ENCODE measurements around the gene PITX3. TPM values are rescaled to one million over a fixed set of nuclear protein-coding genes. Genes with fewer than 3 reads are reported as not detected.

PITX3 gene
- total and polyA plus RNA-seq, 9 of the 15 experiments (the other 6 are each of a cell fraction or from before 2014, with no cell fraction given), result 0.30 to 0.98 (median 0.95) TPM; not detected in 6

GRCh38 chr10:102247734-102248133 lies 6.4 kb upstream of the PITX3 start:
- Histone ChIP-seq H3K36me3 (ENCODE audit: control insufficient read depth, insufficient read depth, low read length) (peaks cover 15% of the 10 kb centered on the region; the same call in 2 of the 3 replicates), H2AFZ (ENCODE audit: low read depth, low read length) (no peak overlapping the region), H3K4me3 (no peak overlapping the region), H3K9ac (ENCODE audit: insufficient read depth in 1 of 2, low read depth in 2 of 2, low read length in 2 of 2) (no peak overlapping the region; a peak in 1 of 4 replicates), H3K79me2 (ENCODE audit: control insufficient read depth, insufficient read depth, low read length) (peaks cover 68% of the 10 kb centered on the region), H3K27ac (ENCODE audit: extremely low read depth, low read depth, low read length) (no peak overlapping the region), H3K4me1 (replicated peaks in 1 of 2; ENCODE audit: control insufficient read depth in 2 of 2, insufficient read depth in 2 of 2, low read length in 2 of 2) (peaks cover 0 to 23% of the 10 kb centered on the region in 2 experiments; a peak in 4 of 5 replicates), H3K9me3 (replicated peaks; ENCODE audit: control insufficient read depth, insufficient read depth, low read depth, low read length) (no peaks in the 10 kb centered on the region), H3K9me1 (ENCODE audit: control insufficient read depth, insufficient read depth, low read length) (no peaks in the 10 kb centered on the region), H3K27me3 (ENCODE audit: control insufficient read depth in 2 of 2, insufficient read depth in 2 of 2, low read length in 2 of 2) (no peaks in the 10 kb centered on the region), H4K20me1 (replicated peaks; ENCODE audit: control insufficient read depth, insufficient read depth, low read length) (peaks cover 14% of the 10 kb centered on the region; the same call in 1 of the 2 replicates), H3K4me2 (ENCODE audit: insufficient read depth, low read length) (peak overlapping the region; percentile 97)
- no peak for DNase-seq (ENCODE audit: extremely low read depth in 1 of 4, low spot score in 3 of 4)
- no peak for FAIRE-seq
- in situ Hi-C loops (cut with MboI) (loop anchor here (25.0 kb wide), 1 partner anchor 340 kb away; no protein-coding TSS in a partner anchor), intact Hi-C loops (cut with micrococcal nuclease) (no loop called here)
- no peak for ATAC-seq
- TF ChIP-seq MCM5 (IDR thresholded peaks at IDR 0.05; ENCODE audit: low read depth) (no peak), HCFC1 (IDR thresholded peaks at IDR 0.05; ENCODE audit: low read depth, low read length) (no peak), BACH1 (tag; IDR thresholded peaks at IDR 0.05) (no peak), ZNF507 (tag; conservative IDR thresholded peaks at IDR 0.05) (no peak), KLF1 (tag; IDR thresholded peaks at IDR 0.05) (no peak), HNRNPK (IDR thresholded peaks at IDR 0.05; ENCODE audit: low read depth, low read length, poor library complexity, severe bottlenecking) (no peak), HOXB6 (CRISPR knock-in tag; IDR thresholded peaks at IDR 0.05; ENCODE audit: borderline replicate concordance) (no peak), NR4A1 (CRISPR knock-in tag; IDR thresholded peaks at IDR 0.05) (no peak), NR4A1 (tag; IDR thresholded peaks at IDR 0.05) (no peak), MLLT1 (IDR thresholded peaks at IDR 0.05) (no peak), SIRT6 (IDR thresholded peaks at IDR 0.05; ENCODE audit: low read depth, low read length) (no peak), ARHGAP35 (IDR thresholded peaks at IDR 0.05; ENCODE audit: partially characterized antibody) (no peak), ZNF780A (CRISPR knock-in tag; IDR thresholded peaks at IDR 0.05) (no peak), HDAC3 (IDR thresholded peaks at IDR 0.05; ENCODE audit: borderline replicate concordance, partially characterized antibody) (no peak), CCNT2 (IDR thresholded peaks at IDR 0.05; ENCODE audit: borderline replicate concordance, extremely low read depth, insufficient read length, low read depth, low read length) (no peak), ZNF431 (CRISPR knock-in tag; IDR thresholded peaks at IDR 0.05) (no peak)
- TF ChIP-seq, protein P1, sequence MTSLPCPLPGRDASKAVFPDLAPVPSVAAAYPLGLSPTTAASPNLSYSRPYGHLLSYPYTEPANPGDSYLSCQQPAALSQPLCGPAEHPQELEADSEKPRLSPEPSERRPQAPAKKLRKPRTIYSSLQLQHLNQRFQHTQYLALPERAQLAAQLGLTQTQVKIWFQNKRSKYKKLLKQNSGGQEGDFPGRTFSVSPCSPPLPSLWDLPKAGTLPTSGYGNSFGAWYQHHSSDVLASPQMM (CRISPR knock-in tag; IDR thresholded peaks at IDR 0.05), result no peak
- TF ChIP-seq, protein P2, sequence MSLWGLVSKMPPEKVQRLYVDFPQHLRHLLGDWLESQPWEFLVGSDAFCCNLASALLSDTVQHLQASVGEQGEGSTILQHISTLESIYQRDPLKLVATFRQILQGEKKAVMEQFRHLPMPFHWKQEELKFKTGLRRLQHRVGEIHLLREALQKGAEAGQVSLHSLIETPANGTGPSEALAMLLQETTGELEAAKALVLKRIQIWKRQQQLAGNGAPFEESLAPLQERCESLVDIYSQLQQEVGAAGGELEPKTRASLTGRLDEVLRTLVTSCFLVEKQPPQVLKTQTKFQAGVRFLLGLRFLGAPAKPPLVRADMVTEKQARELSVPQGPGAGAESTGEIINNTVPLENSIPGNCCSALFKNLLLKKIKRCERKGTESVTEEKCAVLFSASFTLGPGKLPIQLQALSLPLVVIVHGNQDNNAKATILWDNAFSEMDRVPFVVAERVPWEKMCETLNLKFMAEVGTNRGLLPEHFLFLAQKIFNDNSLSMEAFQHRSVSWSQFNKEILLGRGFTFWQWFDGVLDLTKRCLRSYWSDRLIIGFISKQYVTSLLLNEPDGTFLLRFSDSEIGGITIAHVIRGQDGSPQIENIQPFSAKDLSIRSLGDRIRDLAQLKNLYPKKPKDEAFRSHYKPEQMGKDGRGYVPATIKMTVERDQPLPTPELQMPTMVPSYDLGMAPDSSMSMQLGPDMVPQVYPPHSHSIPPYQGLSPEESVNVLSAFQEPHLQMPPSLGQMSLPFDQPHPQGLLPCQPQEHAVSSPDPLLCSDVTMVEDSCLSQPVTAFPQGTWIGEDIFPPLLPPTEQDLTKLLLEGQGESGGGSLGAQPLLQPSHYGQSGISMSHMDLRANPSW (CRISPR knock-in tag; IDR thresholded peaks at IDR 0.05), result no peak
- POLR2A ChIA-PET, result interaction anchor here (0.7 to 1.0 kb wide), 2 partner anchors 19 to 22 kb away, joined by 3 read pairs; no protein-coding TSS in a partner anchor
- CTCF ChIA-PET (ENCODE audit: low intra/inter-chr PET ratio), result no interaction called here
- no TSS peak for BruUV-seq (replicated peaks)
